Measurements from ENCODE around the gene COL10A1. TPM values are rescaled to one million over a fixed set of nuclear protein-coding genes. Genes with fewer than 3 reads are reported as not detected.

COL10A1 gene
- total RNA-seq, 1 donor from 2014 or later: 0.05 TPM

DNA sequence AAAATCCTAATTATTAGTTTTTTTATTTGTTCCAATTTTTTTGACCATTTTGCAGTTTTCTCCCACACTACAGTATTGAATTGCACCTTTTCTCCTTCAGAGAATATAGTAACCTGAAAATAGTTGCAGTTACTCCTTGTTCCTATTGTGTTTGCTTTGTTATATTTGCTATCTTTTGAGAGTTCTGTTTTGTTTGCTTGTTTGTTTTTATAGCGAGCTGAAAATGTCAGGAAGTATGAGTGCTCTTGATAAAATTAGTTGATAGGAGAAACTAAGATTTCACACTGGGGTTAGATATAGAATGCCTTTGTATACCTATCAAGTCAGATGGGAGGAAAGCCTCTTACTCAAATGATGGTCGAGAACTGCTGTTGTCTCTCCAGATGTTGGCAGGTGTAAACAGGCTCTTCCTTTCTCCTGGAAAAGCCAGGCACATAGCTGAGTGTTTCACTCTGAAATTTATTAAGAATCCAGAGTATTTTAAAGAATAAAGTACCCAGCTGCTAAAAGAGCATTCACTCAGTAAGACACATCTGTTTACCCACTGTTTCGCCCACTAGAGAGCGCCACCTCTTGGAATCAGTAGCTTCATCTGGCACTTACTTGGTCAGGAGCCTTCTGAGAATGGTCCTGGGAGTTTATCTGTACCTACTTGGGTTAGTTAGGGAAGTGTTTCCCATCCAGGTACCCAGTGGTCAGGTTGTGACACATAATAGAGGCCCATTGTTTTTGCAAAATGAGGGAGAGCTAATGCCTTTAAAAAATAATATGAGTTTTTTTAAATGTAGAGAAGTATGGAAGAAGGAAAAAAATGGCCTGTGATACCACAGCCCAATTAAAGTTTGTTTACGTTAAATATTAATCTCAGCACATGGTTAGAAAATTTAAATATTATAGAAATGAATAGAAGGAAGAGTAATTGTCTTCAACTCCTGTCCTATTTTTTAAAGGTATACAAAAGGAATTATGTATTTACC is 14.1 kb downstream of the COL10A1 start:
- intact Hi-C loops (cut with micrococcal nuclease): no loop called here
- DNase-seq: no peak
- H3K36me3 ChIP-seq: peaks cover 78% of the 10 kb centered on the region
- TF ChIP-seq, protein P1, sequence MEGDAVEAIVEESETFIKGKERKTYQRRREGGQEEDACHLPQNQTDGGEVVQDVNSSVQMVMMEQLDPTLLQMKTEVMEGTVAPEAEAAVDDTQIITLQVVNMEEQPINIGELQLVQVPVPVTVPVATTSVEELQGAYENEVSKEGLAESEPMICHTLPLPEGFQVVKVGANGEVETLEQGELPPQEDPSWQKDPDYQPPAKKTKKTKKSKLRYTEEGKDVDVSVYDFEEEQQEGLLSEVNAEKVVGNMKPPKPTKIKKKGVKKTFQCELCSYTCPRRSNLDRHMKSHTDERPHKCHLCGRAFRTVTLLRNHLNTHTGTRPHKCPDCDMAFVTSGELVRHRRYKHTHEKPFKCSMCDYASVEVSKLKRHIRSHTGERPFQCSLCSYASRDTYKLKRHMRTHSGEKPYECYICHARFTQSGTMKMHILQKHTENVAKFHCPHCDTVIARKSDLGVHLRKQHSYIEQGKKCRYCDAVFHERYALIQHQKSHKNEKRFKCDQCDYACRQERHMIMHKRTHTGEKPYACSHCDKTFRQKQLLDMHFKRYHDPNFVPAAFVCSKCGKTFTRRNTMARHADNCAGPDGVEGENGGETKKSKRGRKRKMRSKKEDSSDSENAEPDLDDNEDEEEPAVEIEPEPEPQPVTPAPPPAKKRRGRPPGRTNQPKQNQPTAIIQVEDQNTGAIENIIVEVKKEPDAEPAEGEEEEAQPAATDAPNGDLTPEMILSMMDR (IDR thresholded peaks at IDR 0.05; ENCODE audit: borderline replicate concordance): peak; percentile 37
- H3K4me1 ChIP-seq: peaks cover 15% of the 10 kb centered on the region
- H3K4me3 ChIP-seq: no peak overlapping the region
- no peak overlapping the region for H3K27ac ChIP-seq (replicated peaks)
- H3K9me3 ChIP-seq (replicated peaks): no peaks in the 10 kb centered on the region
- H3K27me3 ChIP-seq (ENCODE audit: low read depth): no peaks in the 10 kb centered on the region

- intact Hi-C loops (cut with micrococcal nuclease): no loop called here
- no peak for DNase-seq
- Histone ChIP-seq H3K36me3 (peaks cover 59% of the 10 kb centered on the region), H3K4me1 (peaks cover 45% of the 10 kb centered on the region), H3K27ac (replicated peaks) (no peak overlapping the region), H3K4me3 (no peak overlapping the region), H3K27me3 (ENCODE audit: low read depth) (no peaks in the 10 kb centered on the region), H3K9me3 (replicated peaks) (no peaks in the 10 kb centered on the region)
- TF ChIP-seq, protein P1 (IDR thresholded peaks at IDR 0.05; ENCODE audit: borderline replicate concordance): no peak
These were observed 17.1 kb downstream of the COL10A1 start for GRCh38 chr6:116108836-116109235.

DNA sequence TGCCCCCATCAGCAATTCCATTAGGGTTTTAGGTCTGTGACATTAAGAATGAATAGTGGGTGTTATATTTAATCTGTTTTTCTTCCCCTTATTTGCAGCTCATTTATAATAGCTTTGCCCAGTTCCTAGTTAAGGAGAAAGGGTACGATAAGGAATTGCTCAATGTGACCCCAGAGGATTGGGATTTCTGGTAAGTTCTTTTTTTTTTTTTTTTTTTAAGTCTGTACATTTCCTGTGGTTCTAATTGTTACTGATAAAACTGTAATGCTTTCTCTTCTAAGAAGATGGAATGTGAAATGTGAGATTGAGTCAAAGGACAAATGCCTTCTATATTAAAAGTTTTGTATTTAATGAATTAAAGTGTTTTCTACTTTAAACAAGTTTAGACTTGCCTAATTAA is 19.8 kb downstream of the COL10A1 start:
- intact Hi-C loops (cut with micrococcal nuclease): no loop called here
- H3K4me3 ChIP-seq: no peak overlapping the region
- H3K27me3 ChIP-seq (ENCODE audit: low read depth): no peaks in the 10 kb centered on the region
- peaks cover 66% of the 10 kb centered on the region for H3K4me1 ChIP-seq
- no peaks in the 10 kb centered on the region for H3K9me3 ChIP-seq (replicated peaks)
- H3K27ac ChIP-seq (replicated peaks): no peak overlapping the region
- peaks cover 33% of the 10 kb centered on the region for H3K36me3 ChIP-seq
- TF ChIP-seq, protein P1 (IDR thresholded peaks at IDR 0.05; ENCODE audit: borderline replicate concordance): no peak
- DNase-seq: no peak

DNA sequence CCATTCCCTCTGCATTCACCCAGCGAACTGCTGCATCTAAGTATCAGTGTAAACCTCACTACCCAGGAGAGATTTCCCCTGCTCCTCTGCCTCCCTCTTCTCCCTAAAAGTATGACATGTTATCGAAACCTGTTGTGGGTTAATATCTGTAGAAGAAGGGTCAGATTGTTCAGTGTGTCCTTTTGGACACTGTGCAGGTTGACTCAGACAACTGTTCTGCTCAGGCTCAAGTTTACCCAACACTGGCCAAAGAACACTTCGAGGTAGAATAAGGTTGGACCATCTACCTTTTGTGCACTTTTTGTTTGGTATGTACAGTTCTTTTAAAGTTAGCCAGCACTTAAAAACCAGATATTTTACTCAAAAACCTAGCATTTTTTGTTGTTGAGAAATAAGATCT is 20.7 kb downstream of the COL10A1 start:
- TF ChIP-seq, protein P1 (IDR thresholded peaks at IDR 0.05; ENCODE audit: borderline replicate concordance): no peak
- H3K4me3 ChIP-seq: peak overlapping the region; percentile 2
- H3K27ac ChIP-seq (replicated peaks): no peak overlapping the region
- intact Hi-C loops (cut with micrococcal nuclease): no loop called here
- H3K36me3 ChIP-seq: peaks cover 24% of the 10 kb centered on the region
- H3K4me1 ChIP-seq: peaks cover 68% of the 10 kb centered on the region
- no peak for DNase-seq
- H3K27me3 ChIP-seq (ENCODE audit: low read depth): no peaks in the 10 kb centered on the region
- H3K9me3 ChIP-seq (replicated peaks): no peaks in the 10 kb centered on the region

GRCh38 chr6:116104636-116105035 is 21.3 kb downstream of the COL10A1 start:
- DNase-seq: no peak
- TF ChIP-seq, protein P1 (IDR thresholded peaks at IDR 0.05; ENCODE audit: borderline replicate concordance): no peak
- intact Hi-C loops (cut with micrococcal nuclease): no loop called here
- Histone ChIP-seq H3K9me3 (replicated peaks) (no peaks in the 10 kb centered on the region), H3K27ac (replicated peaks) (no peak overlapping the region), H3K27me3 (ENCODE audit: low read depth) (no peaks in the 10 kb centered on the region), H3K36me3 (peaks cover 19% of the 10 kb centered on the region), H3K4me3 (peak overlapping the region; percentile 2), H3K4me1 (peaks cover 75% of the 10 kb centered on the region)
